ENCODE results near the gene ARNT2. TPM values are rescaled to one million over a fixed set of nuclear protein-coding genes. Genes with fewer than 3 reads are reported as not detected.

Gene ARNT2
- total and polyA plus RNA-seq, 12 donors = 0.71 to 6.7 (median 4.0) TPM

DNA sequence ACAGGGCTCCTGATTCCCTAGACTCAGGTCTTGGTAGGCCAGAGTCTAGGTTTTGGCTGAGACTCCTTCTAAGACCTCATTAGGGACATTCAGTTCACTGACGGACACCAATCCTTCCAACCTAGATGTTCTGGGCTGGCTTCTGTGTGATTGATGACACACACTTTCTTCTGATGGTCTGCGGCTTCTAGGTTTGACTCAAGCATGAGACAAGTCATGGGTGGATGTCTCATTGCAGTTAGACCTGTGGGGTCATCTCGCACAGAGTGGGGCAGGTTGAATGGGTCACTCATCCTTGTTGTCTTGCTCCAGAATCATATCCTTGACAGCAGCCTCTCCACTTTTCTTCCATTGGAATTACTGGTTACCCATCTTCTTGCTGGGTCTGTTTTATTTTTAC lies 35.8 kb downstream of the ARNT2 start:
- WGBS, 2 donors = 94 to 96% methylated on average over 3 of the region's 3 CpGs
- Histone ChIP-seq H3K4me3 (no peak overlapping the region), H3K27ac (no peak overlapping the region), H3K4me1 (no peaks in the 10 kb centered on the region), H3K27me3 (peaks cover 0 to 20% (median 8%) of the 10 kb centered on the region in 7 donors), H3K9me3 (no peaks in the 10 kb centered on the region), H3K36me3 (no peaks in the 10 kb centered on the region)
- intact Hi-C loops (cut with DNase I) = no loop called here
- ATAC-seq (no peak), DNase-seq (no peak)
- TF ChIP-seq, protein P1, sequence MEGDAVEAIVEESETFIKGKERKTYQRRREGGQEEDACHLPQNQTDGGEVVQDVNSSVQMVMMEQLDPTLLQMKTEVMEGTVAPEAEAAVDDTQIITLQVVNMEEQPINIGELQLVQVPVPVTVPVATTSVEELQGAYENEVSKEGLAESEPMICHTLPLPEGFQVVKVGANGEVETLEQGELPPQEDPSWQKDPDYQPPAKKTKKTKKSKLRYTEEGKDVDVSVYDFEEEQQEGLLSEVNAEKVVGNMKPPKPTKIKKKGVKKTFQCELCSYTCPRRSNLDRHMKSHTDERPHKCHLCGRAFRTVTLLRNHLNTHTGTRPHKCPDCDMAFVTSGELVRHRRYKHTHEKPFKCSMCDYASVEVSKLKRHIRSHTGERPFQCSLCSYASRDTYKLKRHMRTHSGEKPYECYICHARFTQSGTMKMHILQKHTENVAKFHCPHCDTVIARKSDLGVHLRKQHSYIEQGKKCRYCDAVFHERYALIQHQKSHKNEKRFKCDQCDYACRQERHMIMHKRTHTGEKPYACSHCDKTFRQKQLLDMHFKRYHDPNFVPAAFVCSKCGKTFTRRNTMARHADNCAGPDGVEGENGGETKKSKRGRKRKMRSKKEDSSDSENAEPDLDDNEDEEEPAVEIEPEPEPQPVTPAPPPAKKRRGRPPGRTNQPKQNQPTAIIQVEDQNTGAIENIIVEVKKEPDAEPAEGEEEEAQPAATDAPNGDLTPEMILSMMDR (IDR thresholded peaks at IDR 0.05) = no peak

DNA sequence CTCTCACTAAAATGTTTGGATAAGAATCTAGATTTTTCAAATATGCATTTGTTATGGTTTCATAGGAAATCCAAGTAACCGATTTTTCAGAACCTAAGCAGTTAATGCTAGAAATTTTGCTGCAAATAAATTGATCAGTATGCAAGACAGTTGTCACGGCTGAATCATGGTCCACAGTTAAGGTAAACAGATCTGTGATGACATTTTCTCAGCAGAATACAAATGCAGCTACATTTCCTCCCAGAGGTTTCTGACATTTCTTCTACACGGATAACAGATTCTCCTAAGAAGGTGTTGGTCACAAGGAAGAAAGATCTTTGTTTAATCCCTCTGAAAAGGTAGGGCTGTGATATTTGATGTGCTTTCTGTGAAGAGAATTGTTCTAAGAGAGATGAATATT lies 36.9 kb downstream of the ARNT2 start:
- TF ChIP-seq, protein P1 (IDR thresholded peaks at IDR 0.05) = no peak
- intact Hi-C loops (cut with DNase I) = no loop called here
- 66 to 77% methylated on average over 3 of the region's 3 CpGs for WGBS, 2 donors
- Histone ChIP-seq H3K9me3 (no peaks in the 10 kb centered on the region), H3K4me3 (no peak overlapping the region), H3K36me3 (no peaks in the 10 kb centered on the region), H3K4me1 (no peaks in the 10 kb centered on the region), H3K27ac (no peak overlapping the region), H3K27me3 (peaks cover 0 to 20% (median 8%) of the 10 kb centered on the region in 7 donors)
- ATAC-seq (no peak), DNase-seq (no peak)

DNA sequence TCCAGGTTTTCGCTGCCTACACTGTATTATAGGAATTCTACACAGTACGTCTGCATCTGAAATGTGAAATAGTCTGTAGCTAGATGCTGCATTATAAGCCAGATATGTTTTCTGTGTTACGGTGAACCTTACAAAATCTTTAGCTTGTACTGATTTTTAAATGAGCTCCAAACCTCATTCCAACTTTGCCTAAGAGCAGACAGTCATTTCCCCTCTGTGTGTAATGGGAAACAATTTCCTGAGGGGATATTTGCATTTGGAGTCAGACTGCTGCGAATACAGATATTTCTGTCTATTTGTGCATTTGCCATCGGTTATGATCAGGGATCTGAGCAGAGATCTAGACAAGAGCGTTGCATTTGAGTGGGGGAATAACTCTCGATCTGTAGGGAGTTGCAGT lies 37.5 kb downstream of the ARNT2 start:
- ATAC-seq (no peak), DNase-seq (no peak)
- Histone ChIP-seq H3K4me1 (no peaks in the 10 kb centered on the region), H3K27ac (no peak overlapping the region), H3K36me3 (no peaks in the 10 kb centered on the region), H3K27me3 (peaks cover 0 to 20% (median 8%) of the 10 kb centered on the region in 7 donors), H3K9me3 (no peaks in the 10 kb centered on the region), H3K4me3 (no peak overlapping the region)
- 52 to 58% methylated on average over 7 of the region's 7 CpGs for WGBS, 2 donors
- TF ChIP-seq, protein P1 (IDR thresholded peaks at IDR 0.05) = no peak
- intact Hi-C loops (cut with DNase I) = no loop called here

DNA sequence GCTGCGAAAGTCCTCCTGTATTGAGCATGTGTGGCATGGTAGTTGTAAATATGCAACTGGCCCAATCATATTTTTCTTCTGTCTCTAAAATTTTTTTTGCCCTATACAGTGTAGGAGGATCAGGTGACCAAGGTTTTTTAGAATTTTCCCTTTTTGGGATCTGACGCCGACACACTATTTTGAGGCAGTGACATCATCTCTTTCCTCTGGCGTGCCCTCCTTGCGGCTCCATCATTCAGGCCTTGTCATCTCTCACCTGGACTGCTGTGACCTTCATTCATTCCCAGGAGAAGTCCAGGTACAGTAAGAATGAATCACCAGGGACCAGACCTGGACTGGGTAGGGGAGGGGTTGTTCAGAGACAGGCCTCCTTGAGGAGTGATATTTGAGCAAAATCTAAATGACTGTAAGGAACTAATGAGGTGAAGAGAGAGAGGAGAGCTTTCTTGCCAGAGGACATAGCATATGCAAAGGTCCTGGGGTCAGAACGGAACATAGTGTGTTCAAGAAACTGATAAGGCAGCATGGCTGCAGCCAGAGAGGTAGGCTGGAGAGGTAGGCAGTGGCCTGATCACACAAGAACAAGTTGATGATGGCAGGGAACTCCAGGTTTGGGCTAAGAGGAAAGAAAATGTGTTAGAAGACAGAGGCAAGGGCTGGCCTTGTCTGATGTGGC lies 38.7 kb downstream of the ARNT2 start:
- Histone ChIP-seq H3K27me3 (peaks cover 0 to 25% (median 8%) of the 10 kb centered on the region in 7 donors), H3K4me3 (no peak overlapping the region), H3K27ac (no peak overlapping the region), H3K4me1 (no peaks in the 10 kb centered on the region), H3K9me3 (no peaks in the 10 kb centered on the region), H3K36me3 (no peaks in the 10 kb centered on the region)
- no peak for DNase-seq
- WGBS, 2 donors = 92 to 93% methylated on average over 6 of the region's 6 CpGs
- intact Hi-C loops (cut with DNase I) = no loop called here
- TF ChIP-seq, protein P1 (IDR thresholded peaks at IDR 0.05) = no peak
- ATAC-seq = no peak
